K562 (cell line): Measurements from ENCODE around the gene PLG. TPM values are rescaled to one million over a fixed set of nuclear protein-coding genes. Genes with fewer than 3 reads are reported as not detected.
"Not testable (repeated sequence)": the region's sequence is repeated elsewhere in the genome, so short reads cannot be mapped to it uniquely, and the experiment has no call there.

Source experiments
- ATAC-seq: fragments of 200-7000 bp; cut with Tn5 transposase; 3 replicates; pipeline ENCODE4 v1.9.1; 2020; ENCODE audit warnings: moderate library complexity
- Bru-seq: library from RNA; stranded (reverse); fragments of 400-500 nt; gene quantifications from one replicate; lab custom pipeline; 2021; lab: Mats Ljungman, UMichigan
- BruChase-seq, 2 experiments: library from RNA; stranded (reverse); fragments of 400-500 nt; gene quantifications; one replicate each; lab custom pipeline; 2021; lab: Mats Ljungman, UMichigan
- BruUV-seq: library from RNA; stranded (reverse); fragments of 400-500 nt; replicated peaks from 2 replicates; lab custom pipeline; 2021; lab: Mats Ljungman, UMichigan
- CTCF ChIA-PET: fragments of 300-600 bp; formaldehyde crosslinking; extraction: SDS; loops from one replicate; lab custom pipeline; 2021; ENCODE audit warnings: low intra/inter-chr PET ratio; lab: Yijun Ruan, JAX
- POLR2A ChIA-PET: fragments of 300-600, 350-650 bp; sonication (Branson Sonifier 250); formaldehyde crosslinking; extraction: SDS; loops from one replicate; lab custom pipeline; 2021; ENCODE audit warnings: antibody characterized with exemption, inconsistent platforms; lab: Yijun Ruan, JAX
- DNase-seq, 4 experiments: peaks; one replicate each; pipeline versions ENCODE4 v3.0.0 to v3.0.0-alpha.2; 2011 to 2018; ENCODE audit warnings: low spot score in 3 of 4, mixed read lengths in 3 of 4; ENCODE audit errors: extremely low read depth in 1 of 4
- FAIRE-seq: peaks from 2 replicates; lab custom pipeline; 2011; peaks lifted over from hg19 to GRCh38; lab: Jason Lieb, UNC
- H2AFZ ChIP-seq: 2 replicates; pipeline ENCODE4 v1.6.0; 2011; ENCODE audit warnings: low read depth, low read length, control low read depth, inconsistent platforms
- H3K27ac ChIP-seq: fragments of 200-600 bp; 3 replicates; pipeline ENCODE4 v1.8.0; 2011; ENCODE audit warnings: low read depth, mild to moderate bottlenecking, control low read depth, inconsistent platforms, low read length, moderate library complexity, mixed read lengths; ENCODE audit errors: extremely low read depth
- H3K27me3 ChIP-seq, 2 experiments: fragments of 300-600 bp in 1 of 2; 2 replicates in 1 of 2; 3 replicates in 1 of 2; pipeline versions ENCODE4 v1.6.0 to v1.8.0; 2011; ENCODE audit warnings: inconsistent platforms in 2 of 2, low read length in 2 of 2, mild to moderate bottlenecking in 1 of 2, mixed read lengths in 1 of 2, moderate library complexity in 1 of 2; ENCODE audit not compliant: control insufficient read depth in 2 of 2, insufficient read depth in 2 of 2
- H3K36me3 ChIP-seq: fragments of 300-600 bp; 3 replicates; pipeline ENCODE4 v1.8.0; 2011; ENCODE audit warnings: mild to moderate bottlenecking, low read length, inconsistent platforms; ENCODE audit not compliant: control insufficient read depth, insufficient read depth
- H3K4me1 ChIP-seq, 2 experiments: fragments of 200-600 bp in 1 of 2; replicated peaks in 1 of 2; 2 replicates in 1 of 2; 3 replicates in 1 of 2; pipeline versions ENCODE4 v1.5.1 to v1.8.0; 2011; ENCODE audit warnings: inconsistent platforms in 2 of 2, low read length in 2 of 2, mild to moderate bottlenecking in 1 of 2, mixed read lengths in 1 of 2, moderate library complexity in 1 of 2; ENCODE audit not compliant: control insufficient read depth in 2 of 2, insufficient read depth in 2 of 2
- H3K4me2 ChIP-seq: 2 replicates; pipeline ENCODE4 v1.6.1; 2011; ENCODE audit warnings: low read length, control low read depth, inconsistent platforms, mixed read lengths; ENCODE audit not compliant: insufficient read depth
- H3K4me3 ChIP-seq: fragments of 200-600 bp; sonication (generic), shearing (Covaris generic); 2 replicates; pipeline ENCODE4 v1.5.1; 2016; ENCODE audit warnings: control low read depth, inconsistent platforms
- H3K79me2 ChIP-seq: fragments of 200-600 bp; 3 replicates; pipeline ENCODE4 v1.8.0; 2011; ENCODE audit warnings: low read length, inconsistent platforms; ENCODE audit not compliant: control insufficient read depth, insufficient read depth
- H3K9ac ChIP-seq, 2 experiments: 2 replicates each; pipeline versions ENCODE4 v1.6.0 to v1.6.1; 2011; ENCODE audit warnings: low read depth in 2 of 2, low read length in 2 of 2, control low read depth in 1 of 2, inconsistent platforms in 1 of 2, mild to moderate bottlenecking in 1 of 2, mixed read lengths in 1 of 2; ENCODE audit not compliant: insufficient read depth in 1 of 2
- H3K9me1 ChIP-seq: one replicate; pipeline ENCODE4 v1.6.0; 2011; ENCODE audit warnings: inconsistent platforms, mild to moderate bottlenecking, low read length, moderate library complexity; ENCODE audit not compliant: control insufficient read depth, insufficient read depth
- H3K9me3 ChIP-seq: replicated peaks from 2 replicates; pipeline ENCODE4 v1.5.1; 2011; ENCODE audit warnings: low read depth, low read length, inconsistent platforms; ENCODE audit not compliant: control insufficient read depth, insufficient read depth
- H4K20me1 ChIP-seq: replicated peaks from 2 replicates; pipeline ENCODE4 v1.6.1; 2011; ENCODE audit warnings: low read length, inconsistent platforms, mixed read lengths; ENCODE audit not compliant: control insufficient read depth, insufficient read depth
- WGBS: fragments of 100-300 bp; shearing (Covaris generic); methylation state at CpG from one replicate; pipeline ENCODE4 v1.1.6; 2016; ENCODE audit warnings: low coverage, mixed read lengths; ENCODE audit not compliant: insufficient coverage; ENCODE audit errors: missing lambda C conversion rate; 5-methylcytosine and 5-hydroxymethylcytosine counted together
- in situ Hi-C: fragments of 300-500 bp; cut with MboI; formaldehyde crosslinking; loops from 4 replicates; pipeline ENCODE4 v1.15.0; 2018; ENCODE audit warnings: inconsistent platforms, mixed read lengths
- intact Hi-C: fragments of 100-400 bp; cut with micrococcal nuclease; formaldehyde crosslinking; loops from 2 replicates; pipeline ENCODE4 v1.14.2; 2022
- long read RNA-seq, 3 experiments: library from polyadenylated mRNA in 2 of 3; library from RNA in 1 of 3; unstranded in 2 of 3; stranded (forward) in 1 of 3; transcript quantifications; one replicate each; pipeline ENCODE4 v2.0.0, GENCODE V29; 2019 to 2022
- polyA minus RNA-seq, 3 experiments: library from RNA; depleted of rRNA, polyadenylated mRNA; stranded (reverse); fragments of >200 nt; gene quantifications; 2 replicates each; pipeline ENCODE4 v1.2.3, GENCODE V29; 2011
- polyA plus RNA-seq, 8 experiments: library from polyadenylated mRNA; depleted of rRNA in 4 of 8; stranded (reverse) in 5 of 8; unstranded in 3 of 8; fragments of >200 nt; fragmentation: Nextera tagmentation in 2 of 8; fragmentation: Illumina TruSeq in 1 of 8; extraction: Ambion mirVana in 2 of 8; extraction: Trizol in 1 of 8; gene quantifications; 2 replicates each; pipeline versions ENCODE4 v1.2.1 to v1.2.3, GENCODE V29; 2011 to 2014; ENCODE audit warnings: inconsistent platforms in 1 of 8, missing spikeins in 1 of 8
- total RNA-seq, 7 experiments: library from RNA; depleted of rRNA in 6 of 7; stranded (reverse); fragments of >200 nt in 6 of 7; fragmentation: Illumina TruSeq in 2 of 7; extraction: Trizol in 2 of 7; gene quantifications; 2 replicates each; pipeline versions ENCODE4 v1.2.1 to v1.2.3, GENCODE V29; 2011 to 2021; ENCODE audit warnings: low replicate concordance in 1 of 7

The PLG gene
- total RNA-seq (2011; cell fraction: chromatin; rRNA removed; ENCODE audit: low replicate concordance): not detected in 2 replicates
- not detected in 2 replicates for total RNA-seq (2011; cell fraction: nucleolus; rRNA removed)
- not detected in 2 replicates for total RNA-seq (2011; cell fraction: nucleoplasm; rRNA removed)
- not detected in 2 replicates for total RNA-seq (2014; rRNA removed)
- not detected in 2 replicates for total RNA-seq (2014; rRNA removed; fragmentation: Illumina TruSeq; extraction: Trizol)
- not detected in 2 replicates for total RNA-seq (2015; rRNA removed; fragmentation: Illumina TruSeq; extraction: Trizol)
- total RNA-seq (2021): 0.64 and 0.69 TPM in 2 replicates
- not detected in 2 replicates for polyA plus RNA-seq (2011; rRNA removed)
- polyA plus RNA-seq (2011; cell fraction: cytosol; rRNA removed): not detected in 2 replicates
- not detected in 2 replicates for polyA plus RNA-seq (2011; cell fraction: nucleus; rRNA removed)
- polyA plus RNA-seq (2012): not detected in 2 replicates
- not detected in 2 replicates for polyA plus RNA-seq (2014; fragmentation: Illumina TruSeq; extraction: Trizol)
- polyA plus RNA-seq (2014; fragmentation: Nextera tagmentation; extraction: Ambion mirVana): not detected
- polyA plus RNA-seq (2014; rRNA removed): not detected in 2 replicates
- not detected in 2 replicates for polyA minus RNA-seq (2011; rRNA and poly(A)+ RNA removed)
- polyA minus RNA-seq (2011; cell fraction: cytosol; rRNA and poly(A)+ RNA removed): not detected in 2 replicates
- polyA minus RNA-seq (2011; cell fraction: nucleus; rRNA and poly(A)+ RNA removed): not detected in 2 replicates
- Bru-seq, nascent RNA: percentile 4 among the genes with signal in this experiment
- BruChase-seq, experiment 1, labeled RNA remaining after a 2-hour chase: not detected
- BruChase-seq, experiment 2, labeled RNA remaining after a 6-hour chase: not detected
- long read RNA-seq, experiment 1: 0 reads
- long read RNA-seq, experiment 2: 0 reads
- long read RNA-seq, experiment 3: 0 reads

- in situ Hi-C loops, BruUV-seq, H3K36me3 ChIP-seq, H2AFZ ChIP-seq, H3K4me2 ChIP-seq, H3K9ac ChIP-seq, DNase-seq, CTCF ChIA-PET, H3K9me3 ChIP-seq, H3K9me1 ChIP-seq, ATAC-seq, H3K4me1 ChIP-seq, intact Hi-C loops, H3K4me3 ChIP-seq, H4K20me1 ChIP-seq, H3K27me3 ChIP-seq, POLR2A ChIA-PET, FAIRE-seq, H3K79me2 ChIP-seq, H3K27ac ChIP-seq: not testable (repeated sequence)
- WGBS: 2% methylated on average over 5 of the region's 6 CpGs
Measured at GRCh38 chr6:160701918-160702680, at the start of gene PLG. PLG (plus strand) TSS chr6:160702244; CDS start chr6:160702305, 61 bp downstream.
